Effector CD8-positive, alpha-beta T cell (primary cell): ENCODE results near the gene TTYH2.
"Not testable (repeated sequence)": the region's sequence is repeated elsewhere in the genome, so short reads cannot be mapped to it uniquely, and the experiment has no call there.

Experiments
- DNase-seq: peaks from one replicate; lab custom pipeline; 2025; lab: John Stamatoyannopoulos, UW

Gene TTYH2

DNA sequence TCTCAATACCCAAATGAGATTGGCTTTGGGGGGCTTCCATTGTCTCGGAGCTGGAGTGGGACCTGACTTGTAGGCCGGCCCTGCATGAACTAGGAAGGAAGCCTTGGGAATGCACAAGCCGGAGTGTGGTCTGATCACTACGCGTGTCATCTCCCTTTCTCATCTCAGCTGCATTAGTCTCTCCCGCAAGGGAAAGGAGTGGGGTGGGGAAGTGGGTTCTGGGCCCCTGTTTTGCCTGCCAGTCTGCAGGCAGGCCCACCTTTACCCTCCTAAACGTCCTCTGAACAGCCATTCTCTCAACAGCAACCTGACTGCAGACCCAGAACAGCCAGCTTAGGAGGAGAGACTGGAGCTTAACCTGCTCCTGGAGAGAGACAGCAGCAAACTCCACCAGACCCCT is 49.2 kb downstream of the TTYH2 start:
- no peak for DNase-seq

DNA sequence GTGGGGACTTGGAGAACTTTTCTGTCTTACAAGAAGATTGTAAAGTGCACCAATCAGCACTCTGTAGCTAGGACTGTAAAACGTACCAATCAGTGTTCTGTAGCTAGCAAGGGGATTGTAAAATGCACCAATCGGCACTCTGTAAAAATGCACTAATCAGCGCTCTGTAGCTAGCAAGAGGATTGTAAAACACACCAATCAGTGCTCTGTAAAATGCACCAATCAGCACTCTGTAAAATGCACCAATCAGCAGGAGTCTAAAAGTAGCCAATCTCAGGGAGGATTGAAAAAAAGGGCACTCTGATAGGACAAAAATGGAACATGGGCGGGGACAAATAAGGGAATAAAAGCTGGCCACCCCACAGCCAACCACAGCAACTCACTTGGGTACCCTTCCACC is 53.7 kb downstream of the TTYH2 start:
- DNase-seq, result not testable (repeated sequence)

GRCh38 chr17:74267579-74267978 is 54.2 kb downstream of the TTYH2 start:
- DNase-seq, result no peak

- no peak for DNase-seq
These were observed 54.7 kb downstream of the TTYH2 start for GRCh38 chr17:74267987-74268499.

GRCh38 chr17:74268558-74268957 is 55.2 kb downstream of the TTYH2 start:
- DNase-seq, result no peak

DNA sequence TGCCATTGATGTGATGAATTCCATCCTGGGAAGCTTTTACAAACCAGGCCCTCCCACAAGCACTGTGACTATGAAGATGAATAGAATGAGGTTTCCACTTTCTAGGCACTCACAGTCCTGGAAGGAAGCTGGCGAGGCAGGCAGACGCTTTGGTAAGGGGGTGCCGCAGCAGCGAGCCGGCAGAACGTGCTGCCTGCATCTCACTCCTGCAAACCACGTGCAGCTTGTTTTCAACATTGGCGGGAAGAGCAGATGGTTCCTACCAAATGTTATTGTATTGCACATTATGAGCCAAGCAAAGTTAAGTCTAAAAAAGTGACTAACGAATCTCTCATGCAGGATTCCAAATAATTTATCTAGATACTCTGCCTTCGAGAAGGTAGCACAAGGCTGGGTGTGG is 57.0 kb downstream of the TTYH2 start:
- DNase-seq, result no peak

GRCh38 chr17:74271281-74271680 is 57.9 kb downstream of the TTYH2 start:
- DNase-seq, result no peak

DNA sequence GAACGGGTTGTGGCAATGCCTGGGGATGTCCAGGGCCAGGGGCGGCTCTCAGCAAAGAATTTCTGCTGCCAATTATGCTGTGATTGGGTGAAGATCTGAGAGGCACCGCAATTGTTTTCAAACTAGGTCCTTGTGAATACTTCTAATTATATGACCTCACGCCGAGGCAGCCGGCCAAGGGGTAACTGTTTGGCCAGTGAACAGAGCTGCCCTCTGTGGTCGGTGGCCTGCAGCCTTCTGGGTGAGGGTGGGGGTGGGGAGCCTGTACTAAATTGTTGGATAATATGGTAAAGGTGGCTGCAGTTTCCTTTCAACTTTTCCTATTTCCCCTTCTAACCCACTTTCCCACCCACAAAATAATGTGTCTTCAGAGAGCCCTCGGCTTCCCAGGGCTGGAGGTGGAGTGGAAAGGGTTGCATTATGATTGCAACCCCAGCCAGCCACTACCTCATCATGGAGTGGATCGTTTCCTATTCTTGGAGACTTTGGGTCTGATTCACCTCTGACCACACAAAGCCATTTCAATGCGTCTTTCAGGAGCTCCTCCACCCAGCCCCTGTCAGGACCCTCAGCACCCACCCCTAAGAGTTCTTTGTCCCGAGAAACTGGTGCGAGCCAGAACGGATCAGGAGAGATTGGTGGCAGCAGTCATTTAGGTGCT is 58.7 kb downstream of the TTYH2 start:
- DNase-seq, result no peak

- DNase-seq, result no peak
These were observed 59.4 kb downstream of the TTYH2 start for GRCh38 chr17:74272731-74273201.

GRCh38 chr17:74274060-74274708 is 60.8 kb downstream of the TTYH2 start, which contains the start of gene DNAI2:
Gene DNAI2, plus strand, starts transcription at chr17:74274234. Its CDS starts 7,584 bp downstream, at chr17:74281818.
- DNase-seq, result no peak

DNA sequence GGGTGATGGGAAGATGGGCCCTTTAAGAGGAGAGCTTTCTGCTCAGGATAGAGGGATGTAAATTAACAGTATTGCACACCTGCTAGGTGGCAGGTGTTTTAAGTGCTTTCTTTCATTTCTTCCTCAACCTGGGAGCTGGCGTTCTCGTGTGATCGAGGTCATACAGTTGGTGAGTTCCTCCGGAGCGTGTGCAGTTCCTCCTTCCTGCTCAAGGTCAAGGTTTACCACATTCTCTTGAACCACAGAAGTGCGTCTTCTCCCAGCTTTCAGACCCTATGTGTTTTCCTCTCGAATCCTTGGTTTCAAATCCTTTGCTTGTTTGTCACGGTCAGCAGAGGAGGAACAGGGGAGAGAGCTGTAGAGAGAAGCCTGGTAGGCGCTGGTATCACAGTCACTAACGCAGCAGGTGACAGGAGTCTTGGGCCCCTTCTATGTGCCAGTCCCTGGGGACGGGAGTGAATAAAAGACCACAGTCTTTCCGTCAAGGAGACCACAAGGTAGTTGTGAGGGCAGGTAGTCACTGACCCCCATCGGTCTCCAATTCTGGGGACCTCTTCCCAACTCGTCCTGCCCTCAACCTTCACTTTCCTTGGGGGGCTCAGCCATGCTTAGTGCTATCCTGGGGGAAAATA is 61.5 kb downstream of the TTYH2 start:
- no peak for DNase-seq

DNA sequence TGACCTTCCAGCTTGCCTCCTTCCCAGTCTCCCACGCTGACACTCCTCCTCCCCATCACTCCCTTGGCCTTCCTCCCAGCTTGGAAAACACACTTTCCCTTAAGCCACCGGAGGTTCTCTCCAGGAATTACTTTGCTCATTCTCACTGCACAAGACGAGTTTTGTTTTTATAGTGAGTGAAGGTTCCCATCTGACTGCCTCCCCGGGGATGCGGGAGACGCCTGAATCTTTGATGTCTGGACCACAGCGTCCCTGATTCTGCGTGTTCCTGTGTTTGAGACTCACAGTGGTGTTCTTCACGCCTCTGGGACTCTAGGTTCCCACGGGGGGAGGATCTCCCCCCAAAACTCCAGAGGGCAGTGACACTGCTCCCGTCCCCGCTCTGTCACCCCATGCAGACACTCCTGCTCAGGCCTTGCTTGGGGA is 62.7 kb downstream of the TTYH2 start:
- no peak for DNase-seq

- no peak for DNase-seq
These were observed 63.2 kb downstream of the TTYH2 start for GRCh38 chr17:74276541-74277009.

GRCh38 chr17:74277935-74278334 is 64.6 kb downstream of the TTYH2 start:
- DNase-seq, result no peak

GRCh38 chr17:74279617-74280016 is 66.2 kb downstream of the TTYH2 start:
- not testable (repeated sequence) for DNase-seq

DNA sequence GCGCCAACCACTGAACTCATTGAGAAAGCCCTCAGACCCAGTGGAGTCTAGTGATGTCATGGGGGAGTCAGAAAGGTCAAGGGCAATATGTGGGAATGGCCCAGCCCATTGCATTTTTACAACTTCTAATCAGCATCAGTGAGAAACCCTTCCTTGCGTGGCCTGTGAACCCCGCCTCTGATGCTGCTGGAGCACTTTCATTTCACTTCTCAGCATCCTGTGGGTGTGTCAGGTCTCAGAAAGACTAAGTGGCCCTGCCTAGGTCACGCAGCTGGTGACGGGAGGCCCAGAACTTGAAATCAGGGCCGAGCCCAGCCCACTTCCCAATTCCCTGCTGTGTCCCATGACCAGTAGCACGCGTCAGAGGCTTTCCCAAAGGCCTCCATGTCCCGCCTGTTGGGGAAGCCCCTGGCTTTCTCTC is 66.7 kb downstream of the TTYH2 start:
- DNase-seq, result no peak

GRCh38 chr17:74281799-74282198 is 68.4 kb downstream of the TTYH2 start:
- no peak for DNase-seq

GRCh38 chr17:74282274-74282586 is 68.9 kb downstream of the TTYH2 start:
- not testable (repeated sequence) for DNase-seq

GRCh38 chr17:74282587-74283370 is 69.4 kb downstream of the TTYH2 start:
- DNase-seq, result no peak

GRCh38 chr17:74283371-74283673 is 70.0 kb downstream of the TTYH2 start:
- no peak for DNase-seq

- DNase-seq, result no peak
These were observed 73.7 kb downstream of the TTYH2 start for GRCh38 chr17:74287031-74287602.

DNA sequence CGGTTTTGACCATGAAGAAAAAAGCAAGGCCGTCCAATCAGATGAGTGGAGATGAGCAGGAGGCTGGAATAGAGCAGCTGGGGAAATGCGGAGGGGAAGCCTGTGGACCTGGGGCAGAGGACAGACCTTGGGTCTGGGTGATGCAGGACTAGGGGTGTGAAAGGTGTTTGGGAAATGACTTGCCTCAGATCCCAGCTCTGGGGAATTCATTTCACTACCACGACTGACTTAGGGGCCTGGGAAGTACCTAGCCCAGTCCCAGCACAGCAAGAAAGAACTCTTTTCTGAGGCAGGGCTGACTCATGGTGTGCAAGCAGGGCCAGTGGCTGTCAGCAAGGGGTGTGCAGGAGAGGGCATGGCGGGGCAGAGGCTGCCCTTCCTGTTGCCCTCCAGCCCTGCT is 75.4 kb downstream of the TTYH2 start:
- no peak for DNase-seq
